Aorta (tissue), 5 donors: ENCODE measurements around the gene E2F6. TPM values are rescaled to one million over a fixed set of nuclear protein-coding genes. Genes with fewer than 3 reads are reported as not detected.

ENCODE experiments used
- ATAC-seq: fragments of 200-7000 bp; cut with Tn5 transposase; one replicate; pipeline ENCODE4 v1.9.1; 2022; ENCODE audit warnings: moderate library complexity; ENCODE audit not compliant: low FRiP score
- DNase-seq, 2 donors: peaks; one replicate each; pipeline ENCODE4 v3.0.0-alpha.2; 2020
- H3K27ac ChIP-seq, 2 donors: one replicate each; pipeline ENCODE4 v1.5.1; 2013; ENCODE audit warnings: low read length in 2 of 2, mild to moderate bottlenecking in 2 of 2, moderate library complexity in 2 of 2, control low read depth in 1 of 2, inconsistent platforms in 1 of 2, low read depth in 1 of 2
- H3K27me3 ChIP-seq, 2 donors: one replicate each; pipeline ENCODE4 v1.6.1; 2013; ENCODE audit warnings: control low read depth in 1 of 2, low read length in 1 of 2, mild to moderate bottlenecking in 1 of 2, moderate library complexity in 1 of 2; ENCODE audit not compliant: insufficient read depth in 2 of 2, control insufficient read depth in 1 of 2
- H3K36me3 ChIP-seq, 2 donors: one replicate each; pipeline ENCODE4 v1.6.1; 2013; ENCODE audit warnings: control low read depth in 1 of 2, low read length in 1 of 2, mild to moderate bottlenecking in 1 of 2; ENCODE audit not compliant: insufficient read depth in 2 of 2, control insufficient read depth in 1 of 2
- H3K4me1 ChIP-seq, 2 donors: one replicate each; pipeline ENCODE4 v1.6.1; 2013; ENCODE audit warnings: low read length in 2 of 2, control low read depth in 1 of 2, mild to moderate bottlenecking in 1 of 2, moderate library complexity in 1 of 2; ENCODE audit not compliant: insufficient read depth in 2 of 2, control insufficient read depth in 1 of 2
- H3K4me3 ChIP-seq, 2 donors: one replicate each; pipeline ENCODE4 v1.5.1; 2013; ENCODE audit warnings: low read length in 2 of 2, control low read depth in 1 of 2, mild to moderate bottlenecking in 1 of 2
- H3K9me3 ChIP-seq: one replicate; pipeline ENCODE4 v1.6.1; 2013; ENCODE audit warnings: mild to moderate bottlenecking, low read length; ENCODE audit not compliant: control insufficient read depth
- WGBS, 2 donors: extraction: QIAGEN DNeasy Blood & Tissue Kit; methylation state at CpG; one replicate each; pipeline ENCODE4 v1.1.7; 2013; 5-methylcytosine and 5-hydroxymethylcytosine counted together
- intact Hi-C, 2 donors: fragments of 100-400 bp; cut with DNase I; formaldehyde crosslinking; loops; one replicate each; pipeline versions ENCODE4 v1.14.2 to v1.15.0; 2022
- polyA plus RNA-seq, 2 donors: library from polyadenylated mRNA; stranded (reverse); fragments of 200-250 nt; gene quantifications; one replicate each; pipeline ENCODE4 v1.2.3, GENCODE V29; 2013
- total RNA-seq, 2 donors: library from RNA; stranded (reverse); fragmentation: NEBNext Ultra II Directional; extraction: Animal tissue kit (Norgen Biotek cat#: 25700); gene quantifications; one replicate each; pipeline ENCODE4 v1.2.1, GENCODE V29; 2021
- donor health status: healthy with polysubstance abuse.
- donor health status: Bipolar disorder and iron deficiency.
- donor health status: DM: no; HTN: no; CAD: no.
- donor health status: DM: no; HTN: no; CAD: no.
- donor health status: DM: yes; HTN: yes; CAD: no.

Gene E2F6
- total and polyA plus RNA-seq, 4 donors = 8.6 to 13.4 (median 9.4) TPM

- no peak overlapping the region for H3K4me3 ChIP-seq
- H3K4me1 ChIP-seq = no peaks in the 10 kb centered on the region
- H3K27ac ChIP-seq = no peak overlapping the region
- H3K9me3 ChIP-seq = no peaks in the 10 kb centered on the region
- no peaks in the 10 kb centered on the region for H3K36me3 ChIP-seq
- WGBS, 2 donors = 92 to 94% methylated on average over 5 of the region's 5 CpGs
- no peaks in the 10 kb centered on the region for H3K27me3 ChIP-seq
- DNase-seq (no peak), ATAC-seq (no peak)
- intact Hi-C loops = no loop called here
Observed at GRCh38 chr2:11433822-11434221, 32.1 kb downstream of the E2F6 start.

- H3K27me3 ChIP-seq = no peaks in the 10 kb centered on the region
- no peaks in the 10 kb centered on the region for H3K4me1 ChIP-seq
- DNase-seq (no peak), ATAC-seq (no peak)
- H3K27ac ChIP-seq = no peak overlapping the region
- intact Hi-C loops = no loop called here
- H3K36me3 ChIP-seq = no peaks in the 10 kb centered on the region
- H3K9me3 ChIP-seq = no peaks in the 10 kb centered on the region
- WGBS, 2 donors = 82 to 92% methylated on average over 5 of the region's 5 CpGs
- no peak overlapping the region for H3K4me3 ChIP-seq
Observed at GRCh38 chr2:11430729-11431128, 35.2 kb downstream of the E2F6 start.

GRCh38 chr2:11427224-11427623, 38.7 kb downstream of the E2F6 start:
- H3K36me3 ChIP-seq = no peaks in the 10 kb centered on the region
- H3K4me1 ChIP-seq = no peaks in the 10 kb centered on the region
- no peaks in the 10 kb centered on the region for H3K27me3 ChIP-seq
- no peak overlapping the region for H3K4me3 ChIP-seq
- H3K9me3 ChIP-seq = no peaks in the 10 kb centered on the region
- intact Hi-C loops = no loop called here
- no peak overlapping the region for H3K27ac ChIP-seq
- ATAC-seq = no peak
- no peak for DNase-seq

GRCh38 chr2:11422901-11423435, 43.0 kb downstream of the E2F6 start:
- H3K27me3 ChIP-seq = no peaks in the 10 kb centered on the region
- H3K9me3 ChIP-seq = peaks cover 1% of the 10 kb centered on the region
- no peaks in the 10 kb centered on the region for H3K4me1 ChIP-seq
- 96 to 97% methylated on average over 4 of the region's 4 CpGs for WGBS, 2 donors
- intact Hi-C loops = no loop called here
- H3K27ac ChIP-seq = no peak overlapping the region
- ATAC-seq = no peak
- no peak for DNase-seq
- H3K4me3 ChIP-seq = no peak overlapping the region
- no peaks in the 10 kb centered on the region for H3K36me3 ChIP-seq

- H3K4me1 ChIP-seq = no peaks in the 10 kb centered on the region
- H3K4me3 ChIP-seq = no peak overlapping the region
- no peak overlapping the region for H3K27ac ChIP-seq
- WGBS, 2 donors = 87 to 93% methylated on average over 5 of the region's 5 CpGs
- peaks cover 2% of the 10 kb centered on the region for H3K9me3 ChIP-seq
- no peaks in the 10 kb centered on the region for H3K27me3 ChIP-seq
- no peak for DNase-seq
- intact Hi-C loops = no loop called here
- H3K36me3 ChIP-seq = no peaks in the 10 kb centered on the region
- ATAC-seq = no peak
Observed at GRCh38 chr2:11422491-11422865, 43.5 kb downstream of the E2F6 start.

- intact Hi-C loops = no loop called here
- no peak for ATAC-seq
- 80 to 82% methylated on average over 7 of the region's 7 CpGs for WGBS, 2 donors
Observed at GRCh38 chr2:11421863-11422490, 44.0 kb downstream of the E2F6 start.

GRCh38 chr2:11420671-11421070, 45.3 kb downstream of the E2F6 start:
- WGBS, 2 donors = 93 to 94% methylated on average over 9 of the region's 9 CpGs
- no peak for ATAC-seq
- H3K9me3 ChIP-seq = peaks cover 2% of the 10 kb centered on the region
- no peaks in the 10 kb centered on the region for H3K36me3 ChIP-seq
- no peak overlapping the region for H3K27ac ChIP-seq
- H3K4me3 ChIP-seq = no peak overlapping the region
- no peaks in the 10 kb centered on the region for H3K4me1 ChIP-seq
- intact Hi-C loops = no loop called here
- no peaks in the 10 kb centered on the region for H3K27me3 ChIP-seq
- DNase-seq = no peak

More at GRCh38 chr2:11421863-11422490, 44.0 kb downstream of the E2F6 start:
- Histone ChIP-seq H3K9me3 (peaks cover 2% of the 10 kb centered on the region), H3K27ac (no peak overlapping the region), H3K4me3 (no peak overlapping the region), H3K36me3 (no peaks in the 10 kb centered on the region), H3K27me3 (no peaks in the 10 kb centered on the region), H3K4me1 (no peaks in the 10 kb centered on the region)
- no peak for DNase-seq

- Histone ChIP-seq H3K9me3 (peaks cover 2% of the 10 kb centered on the region), H3K4me3 (no peak overlapping the region), H3K36me3 (no peaks in the 10 kb centered on the region), H3K27me3 (no peaks in the 10 kb centered on the region), H3K27ac (no peak overlapping the region), H3K4me1 (no peaks in the 10 kb centered on the region)
- WGBS, 2 donors = 67 to 75% methylated on average over 2 of the region's 2 CpGs
- DNase-seq = no peak
- no peak for ATAC-seq
- intact Hi-C loops = no loop called here
Observed at GRCh38 chr2:11420190-11420589, 45.8 kb downstream of the E2F6 start.

- Histone ChIP-seq H3K9me3 (peaks cover 2% of the 10 kb centered on the region), H3K27ac (no peak overlapping the region), H3K36me3 (no peaks in the 10 kb centered on the region), H3K4me3 (no peak overlapping the region), H3K4me1 (no peaks in the 10 kb centered on the region), H3K27me3 (no peaks in the 10 kb centered on the region)
- intact Hi-C loops = loop anchor here in 1 of 2 donors (10.0 kb wide), 1 partner anchor 285 kb away; a partner anchor contains a TSS
- DNase-seq = no peak
- ATAC-seq = peak; percentile 54
- WGBS, 2 donors = 25 to 29% methylated on average over 8 of the region's 8 CpGs
Observed at GRCh38 chr2:11419781-11420180, 46.2 kb downstream of the E2F6 start.
